ENCODE data around the gene SNPH.

The SNPH gene

GRCh38 chr20:1312308-1312707 is 46.2 kb downstream of the SNPH start:
- Histone ChIP-seq H3K9ac (ENCODE audit: low read depth, low read length, poor library complexity) (no peak overlapping the region), H2BK120ac (ENCODE audit: low read depth, low read length) (no peak overlapping the region), H3K23ac (ENCODE audit: low read depth, low read length, poor library complexity) (peak overlapping the region; percentile 29), H3K27me3 (ENCODE audit: control insufficient read depth in 3 of 3, insufficient read depth in 3 of 3, low read depth in 1 of 3, low read length in 3 of 3) (no peaks in the 10 kb centered on the region), H3K4me2 (ENCODE audit: insufficient read depth, low read length, poor library complexity, severe bottlenecking) (no peak overlapping the region), H3K36me3 (replicated peaks in 1 of 2; ENCODE audit: control insufficient read depth in 2 of 2, insufficient read depth in 2 of 2, low read length in 2 of 2) (no peaks in the 10 kb centered on the region), H2BK5ac (ENCODE audit: low read length) (no peak overlapping the region), H4K8ac (ENCODE audit: low read depth, low read length) (no peak overlapping the region), H3K79me1 (ENCODE audit: low read depth, low read length) (no peaks in the 10 kb centered on the region), H3K14ac (ENCODE audit: low read length) (peak overlapping the region; percentile 1), H3K18ac (ENCODE audit: low read length) (no peak overlapping the region), H4K91ac (ENCODE audit: low read depth, low read length, poor library complexity) (no peak overlapping the region), H2AFZ (ENCODE audit: low read length) (no peak overlapping the region), H2AK5ac (ENCODE audit: low read depth, low read length) (peak overlapping the region; percentile 91), H3K4me3 (ENCODE audit: low read length in 2 of 2) (no peak overlapping the region), H3K4ac (ENCODE audit: low read length) (no peak overlapping the region), H3K27ac (replicated peaks; ENCODE audit: low read length) (no peak overlapping the region), H3K9me3 (replicated peaks in 1 of 2; ENCODE audit: control insufficient read depth in 2 of 2, insufficient read depth in 1 of 2, low read depth in 1 of 2, low read length in 2 of 2) (no peaks in the 10 kb centered on the region), H3K4me1 (ENCODE audit: control insufficient read depth in 2 of 2, insufficient read depth in 1 of 2, low read depth in 1 of 2, low read length in 2 of 2) (peaks cover 13 to 14% of the 10 kb centered on the region in 2 donors), H2BK15ac (ENCODE audit: low read length) (peak overlapping the region; percentile 52), H2BK12ac (ENCODE audit: low read length) (peak overlapping the region; percentile 63)
- no CpG with 5 or more reads among the region's 20 CpGs for WGBS, 2 donors (ENCODE audit: extremely low coverage in 2 of 2, insufficient read length in 2 of 2, insufficient replicate concordance in 1 of 2)
- DNase-seq (ENCODE audit: low spot score) = no peak

- no peaks in the 10 kb centered on the region for H3K36me3 ChIP-seq (replicated peaks in 1 of 2; ENCODE audit: control insufficient read depth in 2 of 2, insufficient read depth in 2 of 2, low read length in 2 of 2)
- no peak overlapping the region for H2BK120ac ChIP-seq (ENCODE audit: low read depth, low read length)
- H3K79me1 ChIP-seq (ENCODE audit: low read depth, low read length) = no peaks in the 10 kb centered on the region
- H4K91ac ChIP-seq (ENCODE audit: low read depth, low read length, poor library complexity) = no peak overlapping the region
- no peak for DNase-seq (ENCODE audit: low spot score)
- no CpG with 5 or more reads among the region's 16 CpGs for WGBS, 2 donors (ENCODE audit: extremely low coverage in 2 of 2, insufficient read length in 2 of 2, insufficient replicate concordance in 1 of 2)
- no peaks in the 10 kb centered on the region for H3K9me3 ChIP-seq (replicated peaks in 1 of 2; ENCODE audit: control insufficient read depth in 2 of 2, insufficient read depth in 1 of 2, low read depth in 1 of 2, low read length in 2 of 2)
- no peak overlapping the region for H3K4ac ChIP-seq (ENCODE audit: low read length)
- no peaks in the 10 kb centered on the region for H3K27me3 ChIP-seq (ENCODE audit: control insufficient read depth in 3 of 3, insufficient read depth in 3 of 3, low read depth in 1 of 3, low read length in 3 of 3)
- peak overlapping the region; percentile 26 for H2BK12ac ChIP-seq (ENCODE audit: low read length)
- peak overlapping the region; percentile 29 for H3K18ac ChIP-seq (ENCODE audit: low read length)
- peak overlapping the region; percentile 91 for H2AK5ac ChIP-seq (ENCODE audit: low read depth, low read length)
- H3K4me2 ChIP-seq (ENCODE audit: insufficient read depth, low read length, poor library complexity, severe bottlenecking) = peak overlapping the region; percentile 58
- no peak overlapping the region for H2BK5ac ChIP-seq (ENCODE audit: low read length)
- H3K27ac ChIP-seq (replicated peaks; ENCODE audit: low read length) = no peak overlapping the region
- no peak overlapping the region for H3K23ac ChIP-seq (ENCODE audit: low read depth, low read length, poor library complexity)
- H3K4me3 ChIP-seq (ENCODE audit: low read length in 2 of 2) = no peak overlapping the region
- H3K14ac ChIP-seq (ENCODE audit: low read length) = peak overlapping the region; percentile 1
- peak overlapping the region; percentile 88 for H3K9ac ChIP-seq (ENCODE audit: low read depth, low read length, poor library complexity)
- peak overlapping the region; percentile 97 for H2BK15ac ChIP-seq (ENCODE audit: low read length)
- H3K4me1 ChIP-seq (ENCODE audit: control insufficient read depth in 2 of 2, insufficient read depth in 1 of 2, low read depth in 1 of 2, low read length in 2 of 2) = peaks cover 15 to 17% of the 10 kb centered on the region in 2 donors
- H2AFZ ChIP-seq (ENCODE audit: low read length) = peak overlapping the region; percentile 93
- peak overlapping the region; percentile 100 for H4K8ac ChIP-seq (ENCODE audit: low read depth, low read length)
Observed at GRCh38 chr20:1312904-1313235, 46.8 kb downstream of the SNPH start.

DNA sequence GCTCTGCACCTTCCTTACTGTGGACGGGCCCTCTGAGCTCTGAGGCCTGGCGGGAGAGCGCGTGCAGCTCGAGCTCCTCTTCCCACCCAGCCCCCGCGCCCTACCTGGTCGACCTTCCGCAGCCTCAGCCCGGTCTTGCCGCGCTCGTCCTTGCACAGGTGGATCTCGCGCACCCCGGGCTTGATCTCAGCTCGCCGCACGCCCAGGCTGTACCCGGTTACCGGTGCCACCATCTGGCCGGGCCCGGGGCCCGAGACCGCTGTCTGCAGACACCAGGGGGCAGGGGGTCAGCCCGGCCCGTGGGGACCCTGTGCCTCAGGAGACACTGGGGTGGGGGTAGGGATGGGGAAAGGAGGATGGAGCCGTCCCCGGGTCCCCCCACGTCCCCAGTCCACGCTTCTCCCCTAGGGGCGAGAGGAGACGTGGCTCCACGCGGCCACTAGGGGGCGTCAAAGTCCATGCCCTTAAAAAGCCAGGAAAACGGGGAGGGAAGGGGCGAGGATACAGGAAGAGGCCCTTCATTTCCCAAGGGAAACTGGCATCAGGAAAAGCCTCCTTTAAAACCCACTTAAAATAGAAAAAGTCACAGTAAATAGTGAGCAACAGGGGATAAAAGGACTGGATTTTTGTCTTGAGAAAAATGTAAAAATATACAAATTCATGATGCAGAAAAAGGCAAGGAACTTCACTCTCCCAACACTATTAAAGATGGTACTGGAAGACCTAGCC is 47.3 kb downstream of the SNPH start:
- Histone ChIP-seq H4K8ac (ENCODE audit: low read depth, low read length) (peak overlapping the region; percentile 100), H2BK5ac (ENCODE audit: low read length) (no peak overlapping the region), H2BK120ac (ENCODE audit: low read depth, low read length) (no peak overlapping the region), H3K27me3 (ENCODE audit: control insufficient read depth in 3 of 3, insufficient read depth in 3 of 3, low read depth in 1 of 3, low read length in 3 of 3) (no peaks in the 10 kb centered on the region), H3K27ac (replicated peaks; ENCODE audit: low read length) (no peak overlapping the region), H4K91ac (ENCODE audit: low read depth, low read length, poor library complexity) (no peak overlapping the region), H2BK12ac (ENCODE audit: low read length) (peak overlapping the region; percentile 26), H3K4me2 (ENCODE audit: insufficient read depth, low read length, poor library complexity, severe bottlenecking) (peak overlapping the region; percentile 58), H3K18ac (ENCODE audit: low read length) (peak overlapping the region; percentile 29), H3K23ac (ENCODE audit: low read depth, low read length, poor library complexity) (peak overlapping the region; percentile 90), H3K9me3 (replicated peaks in 1 of 2; ENCODE audit: control insufficient read depth in 2 of 2, insufficient read depth in 1 of 2, low read depth in 1 of 2, low read length in 2 of 2) (no peaks in the 10 kb centered on the region), H2AK5ac (ENCODE audit: low read depth, low read length) (peak overlapping the region; percentile 91), H3K9ac (ENCODE audit: low read depth, low read length, poor library complexity) (peak overlapping the region; percentile 88), H3K4me3 (ENCODE audit: low read length in 2 of 2) (peak overlapping the region in 1 of 2 donors; percentile 70), H3K36me3 (replicated peaks in 1 of 2; ENCODE audit: control insufficient read depth in 2 of 2, insufficient read depth in 2 of 2, low read length in 2 of 2) (no peaks in the 10 kb centered on the region), H2AFZ (ENCODE audit: low read length) (peak overlapping the region; percentile 93), H3K14ac (ENCODE audit: low read length) (peak overlapping the region; percentile 1), H2BK15ac (ENCODE audit: low read length) (peak overlapping the region; percentile 97), H3K4me1 (ENCODE audit: control insufficient read depth in 2 of 2, insufficient read depth in 1 of 2, low read depth in 1 of 2, low read length in 2 of 2) (peaks cover 15 to 17% of the 10 kb centered on the region in 2 donors), H3K79me1 (ENCODE audit: low read depth, low read length) (no peaks in the 10 kb centered on the region), H3K4ac (ENCODE audit: low read length) (peak overlapping the region; percentile 69)
- no CpG with 5 or more reads among the region's 38 CpGs for WGBS, 2 donors (ENCODE audit: extremely low coverage in 2 of 2, insufficient read length in 2 of 2, insufficient replicate concordance in 1 of 2)
- DNase-seq (ENCODE audit: low spot score) = peak; percentile 81

GRCh38 chr20:1315804-1316203 is 49.7 kb downstream of the SNPH start:
- H2AFZ ChIP-seq (ENCODE audit: low read length) = no peak overlapping the region
- H3K9me3 ChIP-seq (replicated peaks in 1 of 2; ENCODE audit: control insufficient read depth in 2 of 2, insufficient read depth in 1 of 2, low read depth in 1 of 2, low read length in 2 of 2) = no peaks in the 10 kb centered on the region
- H3K23ac ChIP-seq (ENCODE audit: low read depth, low read length, poor library complexity) = no peak overlapping the region
- H4K91ac ChIP-seq (ENCODE audit: low read depth, low read length, poor library complexity) = no peak overlapping the region
- H3K79me1 ChIP-seq (ENCODE audit: low read depth, low read length) = no peaks in the 10 kb centered on the region
- no peak overlapping the region for H3K4ac ChIP-seq (ENCODE audit: low read length)
- no CpG with 5 or more reads among the region's 5 CpGs for WGBS, 2 donors (ENCODE audit: extremely low coverage in 2 of 2, insufficient read length in 2 of 2, insufficient replicate concordance in 1 of 2)
- no peak overlapping the region for H3K14ac ChIP-seq (ENCODE audit: low read length)
- H4K8ac ChIP-seq (ENCODE audit: low read depth, low read length) = no peak overlapping the region
- no peaks in the 10 kb centered on the region for H3K36me3 ChIP-seq (replicated peaks in 1 of 2; ENCODE audit: control insufficient read depth in 2 of 2, insufficient read depth in 2 of 2, low read length in 2 of 2)
- no peak overlapping the region for H3K4me3 ChIP-seq (ENCODE audit: low read length in 2 of 2)
- no peaks in the 10 kb centered on the region for H3K27me3 ChIP-seq (ENCODE audit: control insufficient read depth in 3 of 3, insufficient read depth in 3 of 3, low read depth in 1 of 3, low read length in 3 of 3)
- no peak overlapping the region for H2AK5ac ChIP-seq (ENCODE audit: low read depth, low read length)
- no peak overlapping the region for H2BK15ac ChIP-seq (ENCODE audit: low read length)
- peaks cover 4% of the 10 kb centered on the region in 2 donors for H3K4me1 ChIP-seq (ENCODE audit: control insufficient read depth in 2 of 2, insufficient read depth in 1 of 2, low read depth in 1 of 2, low read length in 2 of 2)
- H3K18ac ChIP-seq (ENCODE audit: low read length) = no peak overlapping the region
- no peak overlapping the region for H3K27ac ChIP-seq (replicated peaks; ENCODE audit: low read length)
- H3K9ac ChIP-seq (ENCODE audit: low read depth, low read length, poor library complexity) = no peak overlapping the region
- no peak overlapping the region for H2BK120ac ChIP-seq (ENCODE audit: low read depth, low read length)
- no peak overlapping the region for H3K4me2 ChIP-seq (ENCODE audit: insufficient read depth, low read length, poor library complexity, severe bottlenecking)
- H2BK12ac ChIP-seq (ENCODE audit: low read length) = no peak overlapping the region
- no peak for DNase-seq (ENCODE audit: low spot score)
- no peak overlapping the region for H2BK5ac ChIP-seq (ENCODE audit: low read length)
